Panc1 (cell line): Measurements from ENCODE around the gene PCF11. TPM values are rescaled to one million over a fixed set of nuclear protein-coding genes. Genes with fewer than 3 reads are reported as not detected.

Experiments
- ATAC-seq: fragments of 200-7000 bp; cut with Tn5 transposase; 2 replicates; pipeline ENCODE4 v1.9.1; 2020; ENCODE audit warnings: mild to moderate bottlenecking, moderate library complexity
- BruUV-seq: library from RNA; stranded (reverse); fragments of 400-500 nt; replicated peaks from 2 replicates; lab custom pipeline; 2021; lab: Mats Ljungman, UMichigan
- CTCF ChIA-PET: fragments of 300-600 bp; sonication (Branson Sonifier 250); formaldehyde crosslinking; loops from one replicate; lab custom pipeline; 2022; ENCODE audit warnings: antibody characterized with exemption; lab: Charles Lee
- POLR2A ChIA-PET: fragments of 300-600 bp; sonication (Branson Sonifier 250); formaldehyde crosslinking; loops from one replicate; lab custom pipeline; 2022; ENCODE audit warnings: antibody characterized with exemption; lab: Charles Lee
- DNase-seq: peaks from one replicate; pipeline ENCODE4 v3.0.0-alpha.2; 2010; ENCODE audit warnings: low read depth, low spot score
- H3K27ac ChIP-seq: 2 replicates; pipeline ENCODE4 v1.5.1; 2011; ENCODE audit warnings: mild to moderate bottlenecking, low read length, inconsistent platforms
- H3K27me3 ChIP-seq: fragments of 200-500 bp; sonication (Bioruptor generic); 2 replicates; pipeline ENCODE4 v1.6.0; 2014; ENCODE audit warnings: low read length, inconsistent platforms; ENCODE audit not compliant: control insufficient read depth, insufficient read depth
- H3K36me3 ChIP-seq: fragments of 200-500 bp; sonication (Bioruptor generic); 2 replicates; pipeline ENCODE4 v1.5.1; 2014; ENCODE audit warnings: inconsistent platforms, mild to moderate bottlenecking, low read length, moderate library complexity; ENCODE audit not compliant: control insufficient read depth, insufficient read depth
- H3K4me1 ChIP-seq: 2 replicates; pipeline ENCODE4 v1.5.1; 2011; ENCODE audit warnings: inconsistent platforms, mild to moderate bottlenecking, low read length, moderate library complexity; ENCODE audit not compliant: control insufficient read depth, insufficient read depth
- H3K4me3 ChIP-seq, 2 experiments: 2 replicates each; pipeline ENCODE4 v1.5.1; 2011 to 2012; ENCODE audit warnings: low read depth in 2 of 2, low read length in 2 of 2, mild to moderate bottlenecking in 2 of 2, inconsistent platforms in 1 of 2, moderate library complexity in 1 of 2
- H3K9me3 ChIP-seq: fragments of 200-500 bp; sonication (Bioruptor generic); 2 replicates; pipeline ENCODE4 v1.5.1; 2014; ENCODE audit warnings: low read depth, mild to moderate bottlenecking, inconsistent platforms, low read length, moderate library complexity; ENCODE audit not compliant: control insufficient read depth, insufficient read depth
- POLR2AphosphoS5 ChIP-seq: IDR thresholded peaks from 2 replicates; pipeline ENCODE4 v1.6.1; 2012; ENCODE audit warnings: mild to moderate bottlenecking, low read depth, low read length, moderate library complexity
- SIN3A ChIP-seq: IDR thresholded peaks from 2 replicates; pipeline ENCODE4 v1.6.1; 2012; ENCODE audit warnings: low read depth, mild to moderate bottlenecking, low read length, moderate library complexity, borderline replicate concordance; ENCODE audit not compliant: insufficient read depth
- TCF7L2 ChIP-seq: IDR thresholded peaks from 2 replicates; pipeline ENCODE4 v1.6.1; 2011; ENCODE audit warnings: mild to moderate bottlenecking, low read depth, low read length, inconsistent platforms
- in situ Hi-C: cut with HindIII; loops from 2 replicates; pipeline ENCODE4 v1.10.0; 2016; ENCODE audit warnings: low sequenced_read_pairs, low pct_unique_long_range_greater_than_20kb
- intact Hi-C: fragments of 100-400 bp; cut with micrococcal nuclease; formaldehyde crosslinking; loops from one replicate; pipeline ENCODE4 v1.10.0; 2022; ENCODE audit not compliant: unreplicated experiment
- total RNA-seq: library from RNA; stranded (reverse); gene quantifications from one replicate; pipeline ENCODE4 v1.2.1, GENCODE V29; 2021; ENCODE audit not compliant: unreplicated experiment
- TF ChIP-seq, protein P1 (sequence below), 2 experiments: IDR thresholded peaks; 2 replicates each; pipeline ENCODE4 v1.6.1; 2011 to 2012; ENCODE audit warnings: low read depth in 2 of 2, control low read depth in 1 of 2, low read length in 1 of 2, mild to moderate bottlenecking in 1 of 2, moderate library complexity in 1 of 2; ENCODE audit not compliant: insufficient read depth in 1 of 2
- TF ChIP-seq, protein P2 (sequence below): fragments of 450-650 bp; IDR thresholded peaks from 2 replicates; pipeline ENCODE4 v1.5.1; 2017; ENCODE audit warnings: mild to moderate bottlenecking

PCF11 gene
- total RNA-seq, 1 experiment from 2014 or later, result 56.6 TPM

DNA sequence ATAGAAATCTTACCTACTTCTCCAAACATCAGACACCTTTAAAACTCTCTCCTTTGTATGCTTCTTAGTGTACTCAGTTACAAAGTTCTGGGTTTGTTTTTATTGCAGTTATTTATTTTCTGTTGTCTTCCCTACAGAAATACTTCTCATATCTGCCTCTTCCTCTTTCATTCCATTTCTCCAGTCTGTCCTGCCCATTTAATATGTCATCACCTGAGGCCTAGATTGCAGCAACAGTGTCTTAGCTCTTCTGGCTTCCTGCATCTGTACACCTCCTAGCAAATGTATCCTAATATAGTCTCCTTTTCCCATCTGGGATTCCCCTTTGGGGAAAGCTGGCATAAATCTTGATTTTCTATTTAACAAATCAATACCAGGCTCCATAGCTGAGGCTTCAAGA lies 34.9 kb upstream of the PCF11 start:
- Histone ChIP-seq H3K36me3 (no peaks in the 10 kb centered on the region), H3K27ac (no peak overlapping the region), H3K4me1 (no peaks in the 10 kb centered on the region), H3K27me3 (no peaks in the 10 kb centered on the region), H3K4me3 (no peak overlapping the region), H3K9me3 (no peaks in the 10 kb centered on the region)
- TF ChIP-seq, protein P1, sequence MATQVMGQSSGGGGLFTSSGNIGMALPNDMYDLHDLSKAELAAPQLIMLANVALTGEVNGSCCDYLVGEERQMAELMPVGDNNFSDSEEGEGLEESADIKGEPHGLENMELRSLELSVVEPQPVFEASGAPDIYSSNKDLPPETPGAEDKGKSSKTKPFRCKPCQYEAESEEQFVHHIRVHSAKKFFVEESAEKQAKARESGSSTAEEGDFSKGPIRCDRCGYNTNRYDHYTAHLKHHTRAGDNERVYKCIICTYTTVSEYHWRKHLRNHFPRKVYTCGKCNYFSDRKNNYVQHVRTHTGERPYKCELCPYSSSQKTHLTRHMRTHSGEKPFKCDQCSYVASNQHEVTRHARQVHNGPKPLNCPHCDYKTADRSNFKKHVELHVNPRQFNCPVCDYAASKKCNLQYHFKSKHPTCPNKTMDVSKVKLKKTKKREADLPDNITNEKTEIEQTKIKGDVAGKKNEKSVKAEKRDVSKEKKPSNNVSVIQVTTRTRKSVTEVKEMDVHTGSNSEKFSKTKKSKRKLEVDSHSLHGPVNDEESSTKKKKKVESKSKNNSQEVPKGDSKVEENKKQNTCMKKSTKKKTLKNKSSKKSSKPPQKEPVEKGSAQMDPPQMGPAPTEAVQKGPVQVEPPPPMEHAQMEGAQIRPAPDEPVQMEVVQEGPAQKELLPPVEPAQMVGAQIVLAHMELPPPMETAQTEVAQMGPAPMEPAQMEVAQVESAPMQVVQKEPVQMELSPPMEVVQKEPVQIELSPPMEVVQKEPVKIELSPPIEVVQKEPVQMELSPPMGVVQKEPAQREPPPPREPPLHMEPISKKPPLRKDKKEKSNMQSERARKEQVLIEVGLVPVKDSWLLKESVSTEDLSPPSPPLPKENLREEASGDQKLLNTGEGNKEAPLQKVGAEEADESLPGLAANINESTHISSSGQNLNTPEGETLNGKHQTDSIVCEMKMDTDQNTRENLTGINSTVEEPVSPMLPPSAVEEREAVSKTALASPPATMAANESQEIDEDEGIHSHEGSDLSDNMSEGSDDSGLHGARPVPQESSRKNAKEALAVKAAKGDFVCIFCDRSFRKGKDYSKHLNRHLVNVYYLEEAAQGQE (IDR thresholded peaks at IDR 0.05; ENCODE audit: insufficient read depth in 1 of 2, low read depth in 2 of 2, low read length in 1 of 2), result no peak
- TF ChIP-seq TCF7L2 (no peak), SIN3A (no peak), POLR2AphosphoS5 (no peak)
- TF ChIP-seq, protein P2, sequence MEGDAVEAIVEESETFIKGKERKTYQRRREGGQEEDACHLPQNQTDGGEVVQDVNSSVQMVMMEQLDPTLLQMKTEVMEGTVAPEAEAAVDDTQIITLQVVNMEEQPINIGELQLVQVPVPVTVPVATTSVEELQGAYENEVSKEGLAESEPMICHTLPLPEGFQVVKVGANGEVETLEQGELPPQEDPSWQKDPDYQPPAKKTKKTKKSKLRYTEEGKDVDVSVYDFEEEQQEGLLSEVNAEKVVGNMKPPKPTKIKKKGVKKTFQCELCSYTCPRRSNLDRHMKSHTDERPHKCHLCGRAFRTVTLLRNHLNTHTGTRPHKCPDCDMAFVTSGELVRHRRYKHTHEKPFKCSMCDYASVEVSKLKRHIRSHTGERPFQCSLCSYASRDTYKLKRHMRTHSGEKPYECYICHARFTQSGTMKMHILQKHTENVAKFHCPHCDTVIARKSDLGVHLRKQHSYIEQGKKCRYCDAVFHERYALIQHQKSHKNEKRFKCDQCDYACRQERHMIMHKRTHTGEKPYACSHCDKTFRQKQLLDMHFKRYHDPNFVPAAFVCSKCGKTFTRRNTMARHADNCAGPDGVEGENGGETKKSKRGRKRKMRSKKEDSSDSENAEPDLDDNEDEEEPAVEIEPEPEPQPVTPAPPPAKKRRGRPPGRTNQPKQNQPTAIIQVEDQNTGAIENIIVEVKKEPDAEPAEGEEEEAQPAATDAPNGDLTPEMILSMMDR, result no peak
- ChIA-PET POLR2A (interaction anchor here (0.6 kb wide), 1 partner anchor 156 kb away, joined by 6 read pairs; no protein-coding TSS in a partner anchor), CTCF (interaction anchor here (0.6 kb wide), 1 partner anchor 104 kb away, joined by 5 read pairs; no protein-coding TSS in a partner anchor)
- ATAC-seq (no peak), DNase-seq (no peak)
- intact Hi-C loops, result no loop called here
- BruUV-seq, result no TSS peak
- in situ Hi-C loops, result no loop called here

DNA sequence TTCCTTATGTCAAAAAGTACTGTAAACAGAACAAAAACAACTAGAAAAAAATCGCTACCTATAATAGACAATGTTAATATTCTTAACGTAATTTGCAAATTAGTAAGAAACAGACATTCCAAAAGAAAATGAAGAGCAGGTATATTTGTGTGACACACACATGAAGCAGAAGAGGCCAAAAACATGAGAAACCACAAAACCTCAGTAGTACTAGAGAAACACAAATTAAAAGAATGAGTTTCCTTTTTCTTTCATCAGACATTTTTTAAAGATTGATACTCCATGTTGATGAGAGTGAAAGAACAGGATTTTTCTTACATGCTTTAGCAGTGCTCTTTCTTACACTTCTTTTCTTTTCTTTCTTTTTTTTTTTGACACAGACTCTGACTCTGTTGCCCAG lies 34.2 kb upstream of the PCF11 start:
- in situ Hi-C loops (no loop called here), intact Hi-C loops (no loop called here)
- H3K4me1 ChIP-seq, result no peaks in the 10 kb centered on the region
- ChIA-PET POLR2A (interaction anchor here (0.6 kb wide), 1 partner anchor 157 kb away, joined by 6 read pairs; no protein-coding TSS in a partner anchor), CTCF (no interaction called here)
- DNase-seq, result no peak
- no peaks in the 10 kb centered on the region for H3K9me3 ChIP-seq
- H3K27ac ChIP-seq, result no peak overlapping the region
- ATAC-seq, result no peak
- no peak for TF ChIP-seq POLR2AphosphoS5
- no peak for TF ChIP-seq TCF7L2
- TF ChIP-seq SIN3A, result no peak
- TF ChIP-seq, protein P2, result no peak
- TF ChIP-seq, protein P1 (IDR thresholded peaks at IDR 0.05; ENCODE audit: insufficient read depth in 1 of 2, low read depth in 2 of 2, low read length in 1 of 2), result no peak
- no peaks in the 10 kb centered on the region for H3K27me3 ChIP-seq
- no peak overlapping the region for H3K4me3 ChIP-seq
- no TSS peak for BruUV-seq
- no peaks in the 10 kb centered on the region for H3K36me3 ChIP-seq
